Natural killer cell (primary cell): Measurements from ENCODE around the gene AGPAT2. TPM values are rescaled to one million over a fixed set of nuclear protein-coding genes. Genes with fewer than 3 reads are reported as not detected.

Experiments
- ATAC-seq, 3 donors: fragments of 150-1000 bp in 2 of 3; fragments of 200-7000 bp in 1 of 3; cut with Tn5 transposase; 1 replicate in 1 of 3; 2 replicates in 2 of 3; pipeline ENCODE4 v1.10.0; 2021; ENCODE audit warnings: mild to moderate bottlenecking in 2 of 3, moderate library complexity in 2 of 3
- DNase-seq, 2 donors: peaks; one replicate each; pipeline versions ENCODE4 v3.0.0 to v3.0.0-alpha.2; 2013 to 2021; ENCODE audit warnings: mixed read lengths in 1 of 2
- H3K27ac ChIP-seq: one replicate; pipeline ENCODE4 v1.5.1; 2013; ENCODE audit warnings: mild to moderate bottlenecking, low read length
- H3K27me3 ChIP-seq: one replicate; pipeline ENCODE4 v1.6.1; 2013; ENCODE audit warnings: low read length; ENCODE audit not compliant: control insufficient read depth, insufficient read depth
- H3K36me3 ChIP-seq: one replicate; pipeline ENCODE4 v1.6.1; 2013; ENCODE audit warnings: low read length; ENCODE audit not compliant: control insufficient read depth, insufficient read depth
- H3K4me1 ChIP-seq: one replicate; pipeline ENCODE4 v1.6.1; 2013; ENCODE audit warnings: low read length; ENCODE audit not compliant: control insufficient read depth, insufficient read depth
- H3K4me3 ChIP-seq: one replicate; pipeline ENCODE4 v1.5.1; 2013; ENCODE audit warnings: low read length
- H3K9me3 ChIP-seq: one replicate; pipeline ENCODE4 v1.6.1; 2013; ENCODE audit warnings: low read length; ENCODE audit not compliant: control insufficient read depth, insufficient read depth
- H3K27ac Mint-ChIP-seq, 2 donors: one replicate each; pipeline ENCODE4 v1.8.0; 2022; ENCODE audit warnings: mild to moderate bottlenecking in 2 of 2, mixed read lengths in 2 of 2, moderate library complexity in 1 of 2
- H3K27me3 Mint-ChIP-seq, 2 donors: one replicate each; pipeline ENCODE4 v1.8.0; 2022; ENCODE audit warnings: low read depth in 2 of 2, mixed read lengths in 2 of 2
- H3K36me3 Mint-ChIP-seq: one replicate; pipeline ENCODE4 v1.8.0; 2022; ENCODE audit warnings: mixed read lengths
- H3K4me1 Mint-ChIP-seq, 2 donors: one replicate each; pipeline ENCODE4 v1.8.0; 2022; ENCODE audit warnings: mixed read lengths in 2 of 2
- H3K4me3 Mint-ChIP-seq: one replicate; pipeline ENCODE4 v1.8.0; 2022; ENCODE audit warnings: mild to moderate bottlenecking, moderate library complexity, mixed read lengths
- H3K9me3 Mint-ChIP-seq, 2 donors: one replicate each; pipeline ENCODE4 v1.8.0; 2022; ENCODE audit warnings: mixed read lengths in 2 of 2
- WGBS: methylation state at CpG from one replicate; pipeline ENCODE4 v1.1.7; 2013; ENCODE audit warnings: missing lambda C conversion rate; ENCODE audit not compliant: insufficient coverage; 5-methylcytosine and 5-hydroxymethylcytosine counted together
- intact Hi-C: fragments of 100-400 bp; cut with micrococcal nuclease; formaldehyde crosslinking; loops from one replicate; pipeline ENCODE4 v1.14.2; 2022
- total RNA-seq, 4 donors: library from RNA; stranded (reverse); fragments of 120-200 nt in 1 of 4; gene quantifications; one replicate each; pipeline versions ENCODE4 v1.2.3 to v1.2.4, GENCODE V29; 2013 to 2022
- TF ChIP-seq, protein P1 (sequence below): fragments of 200-600 bp; IDR thresholded peaks from one replicate; pipeline ENCODE4 v1.8.0; 2022; ENCODE audit warnings: antibody characterized with exemption

The AGPAT2 gene
- total RNA-seq, 3 donors from 2014 or later (not counting 1 experiment from before 2014, with no cell fraction given): 10.3 to 19.4 (median 12.0) TPM

DNA sequence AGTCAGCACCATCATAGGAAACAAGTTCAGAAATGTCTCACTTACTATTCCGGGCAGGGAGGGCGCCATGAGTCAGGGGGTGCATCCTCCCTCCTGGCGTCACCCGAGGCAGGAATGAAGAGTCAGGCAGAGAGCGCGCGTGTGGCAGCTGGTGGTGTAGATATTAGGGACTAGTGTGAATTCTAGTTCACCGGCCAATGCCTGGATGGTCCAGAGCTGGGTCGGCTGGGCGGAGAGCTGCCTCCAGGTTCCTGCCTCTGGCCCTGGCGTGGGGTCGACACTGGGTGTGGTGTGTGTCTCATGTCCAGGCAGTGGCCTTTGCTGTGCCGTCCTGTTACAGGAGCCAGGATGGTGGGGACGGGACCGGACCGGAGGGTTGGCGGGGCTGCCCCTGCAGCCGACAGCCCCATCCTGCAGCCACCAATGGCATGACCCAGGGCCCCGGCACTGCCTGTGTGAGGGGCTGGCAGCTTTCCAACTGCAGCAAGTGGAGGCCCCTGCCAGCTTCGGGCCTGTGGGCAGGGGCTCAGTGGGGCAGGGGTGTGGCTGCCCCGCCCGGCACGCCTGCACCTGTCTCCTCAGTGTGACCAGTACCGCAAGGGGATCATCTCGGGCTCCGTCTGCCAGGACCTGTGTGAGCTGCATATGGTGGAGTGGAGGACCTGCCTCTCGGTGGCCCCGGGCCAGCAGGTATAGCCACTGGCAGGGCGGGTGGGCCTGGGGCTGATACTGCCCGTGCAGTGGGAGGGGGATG, 34.3 kb upstream of the AGPAT2 start:
- no peak overlapping the region for H3K4me3 Mint-ChIP-seq
- H3K36me3 ChIP-seq: peaks cover 37% of the 10 kb centered on the region
- no peak overlapping the region for H3K27ac Mint-ChIP-seq

DNA sequence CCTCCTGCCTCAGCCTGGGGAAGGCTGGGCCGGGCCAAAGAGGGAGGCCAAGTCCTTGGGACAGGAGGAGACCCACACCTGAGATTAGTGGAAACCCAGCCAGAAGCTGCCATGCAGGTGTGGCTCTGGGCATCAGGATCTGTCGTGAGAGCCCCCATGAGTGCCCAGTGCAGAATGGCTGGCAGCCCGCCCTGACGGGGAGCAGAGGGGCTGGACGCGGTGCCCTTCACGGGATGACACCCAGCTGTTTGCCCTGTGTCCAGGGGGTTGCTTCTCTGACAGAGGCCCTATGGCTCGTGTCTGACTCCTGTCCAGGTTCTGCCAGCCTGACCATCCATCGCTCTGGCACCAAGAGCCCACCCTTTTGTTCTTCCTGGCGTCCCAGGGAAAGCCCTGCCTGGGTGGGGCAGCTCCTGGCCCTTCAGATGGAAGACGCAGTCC, 33.7 kb upstream of the AGPAT2 start:
- TF ChIP-seq, protein P1, sequence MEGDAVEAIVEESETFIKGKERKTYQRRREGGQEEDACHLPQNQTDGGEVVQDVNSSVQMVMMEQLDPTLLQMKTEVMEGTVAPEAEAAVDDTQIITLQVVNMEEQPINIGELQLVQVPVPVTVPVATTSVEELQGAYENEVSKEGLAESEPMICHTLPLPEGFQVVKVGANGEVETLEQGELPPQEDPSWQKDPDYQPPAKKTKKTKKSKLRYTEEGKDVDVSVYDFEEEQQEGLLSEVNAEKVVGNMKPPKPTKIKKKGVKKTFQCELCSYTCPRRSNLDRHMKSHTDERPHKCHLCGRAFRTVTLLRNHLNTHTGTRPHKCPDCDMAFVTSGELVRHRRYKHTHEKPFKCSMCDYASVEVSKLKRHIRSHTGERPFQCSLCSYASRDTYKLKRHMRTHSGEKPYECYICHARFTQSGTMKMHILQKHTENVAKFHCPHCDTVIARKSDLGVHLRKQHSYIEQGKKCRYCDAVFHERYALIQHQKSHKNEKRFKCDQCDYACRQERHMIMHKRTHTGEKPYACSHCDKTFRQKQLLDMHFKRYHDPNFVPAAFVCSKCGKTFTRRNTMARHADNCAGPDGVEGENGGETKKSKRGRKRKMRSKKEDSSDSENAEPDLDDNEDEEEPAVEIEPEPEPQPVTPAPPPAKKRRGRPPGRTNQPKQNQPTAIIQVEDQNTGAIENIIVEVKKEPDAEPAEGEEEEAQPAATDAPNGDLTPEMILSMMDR: no peak
- WGBS: 90% methylated on average over 11 of the region's 11 CpGs
- DNase-seq: no peak
- ATAC-seq: no peak
- Histone ChIP-seq H3K27me3 (no peaks in the 10 kb centered on the region), H3K4me1 (peaks cover 15% of the 10 kb centered on the region), H3K9me3 (no peaks in the 10 kb centered on the region), H3K27ac (no peak overlapping the region), H3K36me3 (peaks cover 32% of the 10 kb centered on the region), H3K4me3 (no peak overlapping the region)
- no peaks in the 10 kb centered on the region for H3K36me3 Mint-ChIP-seq
- H3K4me3 Mint-ChIP-seq: no peak overlapping the region
- no peaks in the 10 kb centered on the region for H3K9me3 Mint-ChIP-seq
- H3K27me3 Mint-ChIP-seq: peaks cover 2 to 3% of the 10 kb centered on the region in 2 donors
- peaks cover 5 to 13% of the 10 kb centered on the region in 2 donors for H3K4me1 Mint-ChIP-seq
- intact Hi-C loops: no loop called here
- H3K27ac Mint-ChIP-seq: no peak overlapping the region

More for the DNA sequence above, 34.3 kb upstream of the AGPAT2 start:
- TF ChIP-seq, protein P1: no peak
- no peaks in the 10 kb centered on the region for H3K27me3 Mint-ChIP-seq
- H3K27me3 ChIP-seq: no peaks in the 10 kb centered on the region
- no peak overlapping the region for H3K27ac ChIP-seq
- intact Hi-C loops: no loop called here
- H3K36me3 Mint-ChIP-seq: no peaks in the 10 kb centered on the region
- peaks cover 21% of the 10 kb centered on the region for H3K4me1 ChIP-seq
- no peak overlapping the region for H3K4me3 ChIP-seq
- DNase-seq: no peak
- H3K9me3 ChIP-seq: no peaks in the 10 kb centered on the region
- no peaks in the 10 kb centered on the region for H3K9me3 Mint-ChIP-seq
- H3K4me1 Mint-ChIP-seq: peaks cover 10 to 18% of the 10 kb centered on the region in 2 donors
- 86% methylated on average over 30 of the region's 30 CpGs for WGBS
- no peak for ATAC-seq

DNA sequence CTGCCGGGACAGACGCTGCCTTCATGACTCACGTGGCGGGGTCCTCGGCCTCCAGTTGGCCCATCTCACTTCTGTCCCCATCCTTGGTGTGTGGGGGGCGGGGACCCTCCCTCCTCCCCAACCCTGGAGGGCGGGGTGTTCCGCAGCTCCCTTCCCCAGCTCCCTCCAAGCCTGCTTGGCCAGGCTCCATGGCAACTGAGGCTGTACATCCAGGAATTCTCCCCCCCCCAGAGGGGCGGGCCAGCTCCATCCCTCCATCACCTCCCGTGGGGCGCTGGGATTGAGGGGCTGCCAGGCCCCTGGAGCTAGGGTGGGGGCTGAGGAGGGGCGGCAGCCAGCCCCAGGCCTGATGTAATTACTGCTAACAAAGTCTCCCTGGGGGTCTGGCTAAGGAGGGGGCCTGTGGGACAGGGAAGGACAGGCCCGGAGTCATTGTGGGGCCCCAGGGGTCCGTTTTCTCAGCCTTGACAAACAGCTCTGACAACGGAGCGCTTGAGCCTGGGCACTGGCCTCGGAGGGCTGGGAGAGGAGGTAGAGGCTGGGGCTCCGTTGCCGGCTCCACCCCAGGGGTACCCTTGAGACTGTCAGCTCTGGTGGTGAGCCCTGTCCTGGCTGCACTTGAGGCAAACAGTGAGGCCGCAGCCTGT, 33.1 kb upstream of the AGPAT2 start:
- Histone ChIP-seq H3K9me3 (no peaks in the 10 kb centered on the region), H3K4me1 (peaks cover 10% of the 10 kb centered on the region), H3K4me3 (no peak overlapping the region), H3K27ac (no peak overlapping the region), H3K36me3 (peaks cover 26% of the 10 kb centered on the region), H3K27me3 (no peaks in the 10 kb centered on the region)
- intact Hi-C loops: no loop called here
- WGBS: 92% methylated on average over 20 of the region's 20 CpGs
- no peak overlapping the region for H3K27ac Mint-ChIP-seq
- H3K36me3 Mint-ChIP-seq: no peaks in the 10 kb centered on the region
- peaks cover 5 to 11% of the 10 kb centered on the region in 2 donors for H3K4me1 Mint-ChIP-seq
- H3K27me3 Mint-ChIP-seq: peaks cover 5 to 7% of the 10 kb centered on the region in 2 donors
- TF ChIP-seq, protein P1: no peak
- H3K9me3 Mint-ChIP-seq: no peaks in the 10 kb centered on the region
- no peak for ATAC-seq
- DNase-seq: no peak
- no peak overlapping the region for H3K4me3 Mint-ChIP-seq
